ENCODE data around the gene AARSD1.
A peak's percentile ranks its signal among the peaks of the same experiment; 100 is the strongest.
"Not testable (repeated sequence)": the region's sequence is repeated elsewhere in the genome, so short reads cannot be mapped to it uniquely, and the experiment has no call there.

Gene AARSD1

GRCh38 chr17:42964161-42964932 lies at the start of gene AARSD1:
TSS of gene AARSD1 (minus strand) at chr17:42964454. CDS start at chr17:42964440, 14 bp downstream.
- DNase-seq, result peak; percentile 90

GRCh38 chr17:43013296-43013695 lies 49.0 kb upstream of the AARSD1 start:
- DNase-seq, result no peak

- DNase-seq, result no peak
Measured at GRCh38 chr17:43011728-43012472, 47.6 kb upstream of the AARSD1 start.

GRCh38 chr17:43010667-43011308 lies 46.5 kb upstream of the AARSD1 start:
- no peak for DNase-seq

- DNase-seq, result peak; percentile 90
Measured at GRCh38 chr17:43006639-43007551, 42.6 kb upstream of the AARSD1 start, which contains the start of gene IFI35. TSS of gene IFI35 (plus strand) at chr17:43006784. CDS start at chr17:43006948, 164 bp downstream.

- no peak for DNase-seq
Measured at GRCh38 chr17:43003542-43004172, 39.4 kb upstream of the AARSD1 start.

- not testable (repeated sequence) for DNase-seq
Measured at GRCh38 chr17:43000894-43001293, 36.6 kb upstream of the AARSD1 start.

GRCh38 chr17:42999003-42999525 lies 34.8 kb upstream of the AARSD1 start:
- DNase-seq, result no peak

GRCh38 chr17:42997984-42998938 lies 34.0 kb upstream of the AARSD1 start, which contains the start of gene RPL27:
TSS of gene RPL27 (plus strand) at chr17:42998419. CDS start at chr17:42998751, 332 bp downstream.
- DNase-seq, result peak; percentile 97

GRCh38 chr17:42997390-42997983 lies 33.2 kb upstream of the AARSD1 start:
- no peak for DNase-seq

GRCh38 chr17:42993913-42994312 lies 29.7 kb upstream of the AARSD1 start:
- DNase-seq, result not testable (repeated sequence)

GRCh38 chr17:42992872-42993271 lies 28.6 kb upstream of the AARSD1 start:
- DNase-seq, result no peak

GRCh38 chr17:42991471-42991870 lies 27.2 kb upstream of the AARSD1 start:
- DNase-seq, result no peak

GRCh38 chr17:42989726-42990652 lies 25.7 kb upstream of the AARSD1 start:
- no peak for DNase-seq

GRCh38 chr17:42989141-42989540 lies 24.9 kb upstream of the AARSD1 start:
- DNase-seq, result no peak

- DNase-seq, result no peak
Measured at GRCh38 chr17:42985225-42985624, 21.0 kb upstream of the AARSD1 start.

- no peak for DNase-seq
Measured at GRCh38 chr17:42982266-42982665, 18.0 kb upstream of the AARSD1 start.

GRCh38 chr17:42980766-42981397 lies 16.6 kb upstream of the AARSD1 start:
- DNase-seq, result peak; percentile 60
